H9 (cell line): ENCODE data around the gene SETD1A. TPM values are rescaled to one million over a fixed set of nuclear protein-coding genes. Genes with fewer than 3 reads are reported as not detected.

Experiments used
- DNase-seq: peaks from one replicate; pipeline ENCODE4 v3.0.0-alpha.2; 2017
- H2AFZ ChIP-seq: one replicate; pipeline ENCODE4 v1.6.1; 2013; ENCODE audit warnings: mild to moderate bottlenecking, low read length, control low read depth, moderate library complexity
- H2AK5ac ChIP-seq: 2 replicates; pipeline ENCODE4 v1.6.1; 2013; ENCODE audit warnings: low read length, control low read depth, mixed read lengths; ENCODE audit not compliant: insufficient read length
- H2BK120ac ChIP-seq: one replicate; pipeline ENCODE4 v1.6.1; 2013; ENCODE audit warnings: low read depth, mild to moderate bottlenecking, low read length, control low read depth, inconsistent platforms; ENCODE audit not compliant: poor library complexity, severe bottlenecking
- H2BK12ac ChIP-seq: 2 replicates; pipeline ENCODE4 v1.6.1; 2013; ENCODE audit warnings: low read length, control low read depth, mixed read lengths, low read depth; ENCODE audit not compliant: insufficient read length
- H2BK15ac ChIP-seq: 2 replicates; pipeline ENCODE4 v1.6.1; 2013; ENCODE audit warnings: low read depth, low read length, control low read depth
- H2BK20ac ChIP-seq: one replicate; pipeline ENCODE4 v1.6.1; 2013; ENCODE audit warnings: low read depth, mild to moderate bottlenecking, low read length, control low read depth, inconsistent platforms; ENCODE audit not compliant: poor library complexity, severe bottlenecking
- H2BK5ac ChIP-seq: 2 replicates; pipeline ENCODE4 v1.6.1; 2013; ENCODE audit warnings: low read length, control low read depth, mixed read lengths; ENCODE audit not compliant: insufficient read length
- H3K14ac ChIP-seq: 2 replicates; pipeline ENCODE4 v1.6.1; 2013; ENCODE audit warnings: low read length, control low read depth; ENCODE audit not compliant: insufficient read depth
- H3K18ac ChIP-seq: 2 replicates; pipeline ENCODE4 v1.6.1; 2013; ENCODE audit warnings: low read depth, mild to moderate bottlenecking, mixed read lengths, low read length, control low read depth; ENCODE audit not compliant: insufficient read length
- H3K23ac ChIP-seq: 2 replicates; pipeline ENCODE4 v1.6.1; 2013; ENCODE audit warnings: low read length, control low read depth, mixed read lengths, low read depth; ENCODE audit not compliant: insufficient read length
- H3K23me2 ChIP-seq: 2 replicates; pipeline ENCODE4 v1.6.1; 2013; ENCODE audit warnings: low read depth, mild to moderate bottlenecking, mixed read lengths, low read length, control low read depth; ENCODE audit not compliant: insufficient read length, poor library complexity, severe bottlenecking
- H3K27ac ChIP-seq: 2 replicates; pipeline ENCODE4 v1.5.1; 2013; ENCODE audit warnings: low read length, control low read depth, mixed read lengths, low read depth; ENCODE audit not compliant: insufficient read length
- H3K27me3 ChIP-seq: 2 replicates; pipeline ENCODE4 v1.6.1; 2013; ENCODE audit warnings: low read length, control low read depth, inconsistent platforms; ENCODE audit not compliant: insufficient read depth
- H3K4ac ChIP-seq: 2 replicates; pipeline ENCODE4 v1.6.1; 2013; ENCODE audit warnings: low read depth, mild to moderate bottlenecking, control low read depth, inconsistent platforms, low read length, moderate library complexity
- H3K4me1 ChIP-seq: 2 replicates; pipeline ENCODE4 v1.6.1; 2013; ENCODE audit warnings: low read length, control low read depth, inconsistent platforms; ENCODE audit not compliant: insufficient read depth
- H3K4me2 ChIP-seq: 2 replicates; pipeline ENCODE4 v1.6.1; 2013; ENCODE audit warnings: low read length, control low read depth, mixed read lengths; ENCODE audit not compliant: insufficient read length, insufficient read depth
- H3K56ac ChIP-seq: 2 replicates; pipeline ENCODE4 v1.6.1; 2013; ENCODE audit warnings: low read depth, mild to moderate bottlenecking, mixed read lengths, low read length, control low read depth; ENCODE audit not compliant: insufficient read length
- H3K79me1 ChIP-seq: 2 replicates; pipeline ENCODE4 v1.6.1; 2013; ENCODE audit warnings: low read depth, mild to moderate bottlenecking, moderate library complexity, low read length, control low read depth, inconsistent platforms; ENCODE audit not compliant: insufficient read depth, poor library complexity, severe bottlenecking
- H3K79me2 ChIP-seq: 2 replicates; pipeline ENCODE4 v1.6.1; 2013; ENCODE audit warnings: low read length, control low read depth, inconsistent platforms; ENCODE audit not compliant: insufficient read depth
- H3K9ac ChIP-seq: 2 replicates; pipeline ENCODE4 v1.6.1; 2013; ENCODE audit warnings: low read length, control low read depth, mixed read lengths; ENCODE audit not compliant: insufficient read length; ENCODE audit errors: extremely low read depth
- H3K9me3 ChIP-seq: one replicate; pipeline ENCODE4 v1.6.1; 2013; ENCODE audit warnings: low read depth, low read length, inconsistent platforms; ENCODE audit not compliant: control insufficient read depth
- H3T11ph ChIP-seq: one replicate; pipeline ENCODE4 v1.6.1; 2013; ENCODE audit warnings: mild to moderate bottlenecking, low read length, control low read depth, inconsistent platforms
- H4K20me1 ChIP-seq: one replicate; pipeline ENCODE4 v1.6.1; 2013; ENCODE audit not compliant: control insufficient read depth, insufficient read length, insufficient read depth
- H4K5ac ChIP-seq: 2 replicates; pipeline ENCODE4 v1.6.1; 2013; ENCODE audit warnings: low read depth, mild to moderate bottlenecking, mixed read lengths, low read length, control low read depth; ENCODE audit not compliant: insufficient read length
- H4K8ac ChIP-seq: replicated peaks from 2 replicates; pipeline ENCODE4 v1.6.1; 2013; ENCODE audit warnings: low read length, control low read depth, mixed read lengths, low read depth; ENCODE audit not compliant: insufficient read length
- H4K91ac ChIP-seq: 2 replicates; pipeline ENCODE4 v1.6.1; 2013; ENCODE audit warnings: low read depth, mild to moderate bottlenecking, moderate library complexity, mixed read lengths, low read length, control low read depth; ENCODE audit not compliant: insufficient read length
- H3K27ac Mint-ChIP-seq, 3 experiments: 2 replicates in 2 of 3; 3 replicates in 1 of 3; pipeline ENCODE4 v1.8.0; 2020 to 2021; ENCODE audit warnings: mixed read lengths in 3 of 3, mild to moderate bottlenecking in 1 of 3, moderate library complexity in 1 of 3
- H3K27me3 Mint-ChIP-seq: 2 replicates; pipeline ENCODE4 v1.8.0; 2021; ENCODE audit warnings: low read depth, mild to moderate bottlenecking, moderate library complexity, mixed read lengths
- H3K36me3 Mint-ChIP-seq, 3 experiments: 2 replicates in 2 of 3; 3 replicates in 1 of 3; pipeline ENCODE4 v1.8.0; 2020 to 2021; ENCODE audit warnings: low read depth in 3 of 3, mixed read lengths in 3 of 3; ENCODE audit not compliant: insufficient read depth in 1 of 3
- H3K4me1 Mint-ChIP-seq, 2 experiments: 2 replicates each; pipeline ENCODE4 v1.8.0; 2020; ENCODE audit warnings: mixed read lengths in 2 of 2
- H3K4me3 Mint-ChIP-seq, 2 experiments: 2 replicates in 1 of 2; 3 replicates in 1 of 2; pipeline ENCODE4 v1.8.0; 2020 to 2021; ENCODE audit warnings: mild to moderate bottlenecking in 2 of 2, mixed read lengths in 2 of 2, moderate library complexity in 1 of 2
- H3K9me3 Mint-ChIP-seq, 2 experiments: 2 replicates in 1 of 2; 3 replicates in 1 of 2; pipeline ENCODE4 v1.8.0; 2020; ENCODE audit warnings: mild to moderate bottlenecking in 2 of 2, mixed read lengths in 2 of 2, moderate library complexity in 1 of 2
- WGBS: extraction: QIAGEN DNeasy Blood & Tissue Kit; methylation state at CpG from one replicate; pipeline ENCODE4 v1.1.7; 2013; ENCODE audit warnings: missing lambda C conversion rate, low lambda C conversion rate, mixed read lengths; ENCODE audit not compliant: insufficient read length; ENCODE audit errors: extremely low coverage; 5-methylcytosine and 5-hydroxymethylcytosine counted together
- total RNA-seq: library from RNA; stranded (reverse); gene quantifications from 2 replicates; pipeline ENCODE4 v1.2.1, GENCODE V29; 2021
- TF ChIP-seq, protein P1 (sequence below): fragments of 200-600 bp; sonication (generic); conservative IDR thresholded peaks from 3 replicates; pipeline ENCODE4 v1.8.0; 2021; ENCODE audit warnings: antibody characterized with exemption, mild to moderate bottlenecking

Gene SETD1A
- total RNA-seq, 1 experiment from 2014 or later, result 36.9 TPM

DNA sequence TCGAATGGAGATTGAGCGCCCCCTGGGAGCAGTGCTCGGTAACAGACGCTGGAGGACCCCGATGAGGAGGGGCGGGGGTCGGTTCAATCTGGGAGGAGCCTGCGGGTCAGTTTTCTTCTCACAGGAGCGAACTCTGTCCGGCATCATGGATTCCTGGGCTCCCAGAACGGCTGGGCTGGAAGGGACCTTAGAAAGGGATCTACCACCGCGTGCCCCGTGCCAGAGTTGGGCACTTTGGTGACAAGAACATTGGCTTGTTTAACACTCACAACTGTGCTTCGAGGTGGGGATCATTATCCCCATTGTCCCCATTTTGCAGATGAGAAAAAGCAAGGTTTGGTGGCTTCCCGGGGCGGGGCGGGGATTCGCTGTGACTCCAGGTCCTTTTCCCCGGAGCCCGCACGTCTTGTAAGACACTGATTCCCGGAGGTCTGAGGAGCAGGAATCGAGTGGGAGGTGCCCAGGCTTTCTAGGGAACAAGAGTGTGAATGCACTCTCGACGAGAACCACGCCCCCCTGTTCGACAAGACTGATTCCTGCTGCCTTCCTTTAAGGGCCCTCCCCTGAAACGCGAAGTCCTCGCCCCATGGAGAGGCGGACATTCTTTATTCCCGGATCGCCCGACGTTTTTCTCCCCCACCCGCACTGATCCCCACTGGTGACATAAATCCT, 35.7 kb upstream of the SETD1A start:
- no peak overlapping the region for H4K8ac ChIP-seq
- no peak overlapping the region for H2BK20ac ChIP-seq
- no peak overlapping the region for H2BK120ac ChIP-seq
- H2BK15ac ChIP-seq, result no peak overlapping the region
- peaks cover 12 to 19% of the 10 kb centered on the region in 2 experiments for H3K4me1 Mint-ChIP-seq
- H3K4me2 ChIP-seq, result peak overlapping the region; percentile 58
- H3K56ac ChIP-seq, result no peak overlapping the region
- no peak overlapping the region for H3K27ac ChIP-seq
- no peaks in the 10 kb centered on the region for H3K9me3 ChIP-seq
- no CpG with 5 or more reads among the region's 37 CpGs for WGBS
- no peak overlapping the region for H3K18ac ChIP-seq
- H3K9me3 Mint-ChIP-seq, result no peaks in the 10 kb centered on the region; a peak in 1 of 5 replicates
- H3K27me3 Mint-ChIP-seq, result no peaks in the 10 kb centered on the region
- TF ChIP-seq, protein P1, sequence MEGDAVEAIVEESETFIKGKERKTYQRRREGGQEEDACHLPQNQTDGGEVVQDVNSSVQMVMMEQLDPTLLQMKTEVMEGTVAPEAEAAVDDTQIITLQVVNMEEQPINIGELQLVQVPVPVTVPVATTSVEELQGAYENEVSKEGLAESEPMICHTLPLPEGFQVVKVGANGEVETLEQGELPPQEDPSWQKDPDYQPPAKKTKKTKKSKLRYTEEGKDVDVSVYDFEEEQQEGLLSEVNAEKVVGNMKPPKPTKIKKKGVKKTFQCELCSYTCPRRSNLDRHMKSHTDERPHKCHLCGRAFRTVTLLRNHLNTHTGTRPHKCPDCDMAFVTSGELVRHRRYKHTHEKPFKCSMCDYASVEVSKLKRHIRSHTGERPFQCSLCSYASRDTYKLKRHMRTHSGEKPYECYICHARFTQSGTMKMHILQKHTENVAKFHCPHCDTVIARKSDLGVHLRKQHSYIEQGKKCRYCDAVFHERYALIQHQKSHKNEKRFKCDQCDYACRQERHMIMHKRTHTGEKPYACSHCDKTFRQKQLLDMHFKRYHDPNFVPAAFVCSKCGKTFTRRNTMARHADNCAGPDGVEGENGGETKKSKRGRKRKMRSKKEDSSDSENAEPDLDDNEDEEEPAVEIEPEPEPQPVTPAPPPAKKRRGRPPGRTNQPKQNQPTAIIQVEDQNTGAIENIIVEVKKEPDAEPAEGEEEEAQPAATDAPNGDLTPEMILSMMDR, result peak; percentile 95
- no peak overlapping the region for H3K14ac ChIP-seq
- no peaks in the 10 kb centered on the region for H4K20me1 ChIP-seq
- no peak overlapping the region for H4K5ac ChIP-seq
- peaks cover 12 to 15% (median 12%) of the 10 kb centered on the region in 3 experiments for H3K36me3 Mint-ChIP-seq
- H3K4me3 Mint-ChIP-seq, result peak overlapping the region; percentile 93 to 100
- no peak overlapping the region for H2BK5ac ChIP-seq
- no peaks in the 10 kb centered on the region for H3K4me1 ChIP-seq
- no peak overlapping the region for H4K91ac ChIP-seq
- H2AFZ ChIP-seq, result no peak overlapping the region
- no peak overlapping the region for H3T11ph ChIP-seq
- H3K23ac ChIP-seq, result no peak overlapping the region
- no peak overlapping the region for H2AK5ac ChIP-seq
- H3K23me2 ChIP-seq, result peaks cover 10% of the 10 kb centered on the region
- peak overlapping the region; percentile 93 to 100 (median 98) for H3K27ac Mint-ChIP-seq
- DNase-seq, result peak; percentile 95
- no peaks in the 10 kb centered on the region for H3K79me1 ChIP-seq
- no peaks in the 10 kb centered on the region for H3K79me2 ChIP-seq
- H3K9ac ChIP-seq, result peak overlapping the region; percentile 35
- H3K4ac ChIP-seq, result no peak overlapping the region
- H3K27me3 ChIP-seq, result no peaks in the 10 kb centered on the region
- no peak overlapping the region for H2BK12ac ChIP-seq
